HepG2 (cell line): Measurements from ENCODE around the gene CCDC126. TPM values are rescaled to one million over a fixed set of nuclear protein-coding genes. Genes with fewer than 3 reads are reported as not detected.

Source experiments
- ATAC-seq: fragments of 200-7000 bp; cut with Tn5 transposase; 3 replicates; pipeline ENCODE4 v1.9.1; 2020; ENCODE audit warnings: mild to moderate bottlenecking, moderate library complexity
- BruUV-seq: library from RNA; stranded (reverse); fragments of 400-500 nt; replicated peaks from 2 replicates; lab custom pipeline; 2021; lab: Mats Ljungman, UMichigan
- CTCF ChIA-PET: fragments of 300-600 bp; formaldehyde crosslinking; extraction: SDS; loops from one replicate; lab custom pipeline; 2021; ENCODE audit warnings: low total read pairs, inconsistent platforms, low intra/inter-chr PET ratio; lab: Yijun Ruan, JAX
- POLR2A ChIA-PET: fragments of 350-600 bp; sonication (Branson Sonifier 250); formaldehyde crosslinking; loops from one replicate; lab custom pipeline; 2020; ENCODE audit warnings: antibody characterized with exemption, inconsistent platforms; lab: Yijun Ruan, JAX
- DNase-seq: peaks from one replicate; pipeline ENCODE4 v3.0.0-alpha.2; 2015; ENCODE audit warnings: low spot score
- FAIRE-seq: peaks from 3 replicates; lab custom pipeline; 2011; peaks lifted over from hg19 to GRCh38; lab: Jason Lieb, UNC
- H2AFZ ChIP-seq: one replicate; pipeline ENCODE4 v1.6.1; 2011; ENCODE audit warnings: low read length, inconsistent platforms
- H3K27ac ChIP-seq: fragments of 300-600 bp; 3 replicates; pipeline ENCODE4 v1.8.0; 2011; ENCODE audit warnings: mixed run types, mild to moderate bottlenecking, mixed read lengths, low read length, inconsistent platforms; ENCODE audit not compliant: insufficient read depth; ENCODE audit errors: extremely low read length
- H3K27me3 ChIP-seq, 2 experiments: fragments of 200-600 bp in 1 of 2; 2 replicates in 1 of 2; 3 replicates in 1 of 2; pipeline versions ENCODE4 v1.6.0 to v1.8.0; 2011; ENCODE audit warnings: low read length in 2 of 2, mild to moderate bottlenecking in 2 of 2, moderate library complexity in 2 of 2, inconsistent platforms in 1 of 2; ENCODE audit not compliant: insufficient read depth in 2 of 2, control insufficient read depth in 1 of 2
- H3K36me3 ChIP-seq, 2 experiments: fragments of 200-600 bp in 1 of 2; replicated peaks in 1 of 2; 2 replicates in 1 of 2; 3 replicates in 1 of 2; pipeline versions ENCODE4 v1.5.1 to v1.8.0; 2011; ENCODE audit warnings: low read length in 2 of 2, inconsistent platforms in 1 of 2; ENCODE audit not compliant: insufficient read depth in 2 of 2, control insufficient read depth in 1 of 2
- H3K4me1 ChIP-seq: 2 replicates; pipeline ENCODE4 v1.5.1; 2012; ENCODE audit warnings: low read length, inconsistent platforms; ENCODE audit not compliant: insufficient read depth
- H3K4me2 ChIP-seq: 2 replicates; pipeline ENCODE4 v1.6.0; 2011; ENCODE audit warnings: low read depth, low read length, inconsistent platforms
- H3K4me3 ChIP-seq, 3 experiments: fragments of 200-600 bp in 1 of 3; sonication (generic), shearing (Covaris generic) in 1 of 3; replicated peaks in 1 of 3; 2 replicates each; pipeline ENCODE4 v1.5.1; 2011 to 2016; ENCODE audit warnings: low read length in 3 of 3, inconsistent platforms in 2 of 3, low read depth in 2 of 3, mild to moderate bottlenecking in 2 of 3, control low read depth in 1 of 3, mixed read lengths in 1 of 3; ENCODE audit not compliant: insufficient read depth in 1 of 3
- H3K79me2 ChIP-seq: one replicate; pipeline ENCODE4 v1.6.1; 2011; ENCODE audit warnings: low read length, inconsistent platforms; ENCODE audit not compliant: insufficient read depth
- H3K9ac ChIP-seq: 2 replicates; pipeline ENCODE4 v1.6.0; 2011; ENCODE audit warnings: mild to moderate bottlenecking, low read depth, low read length, inconsistent platforms; ENCODE audit not compliant: insufficient read depth
- H3K9me3 ChIP-seq: 2 replicates; pipeline ENCODE4 v1.5.1; 2012; ENCODE audit warnings: mild to moderate bottlenecking, low read length
- H4K20me1 ChIP-seq: 2 replicates; pipeline ENCODE4 v1.6.0; 2011; ENCODE audit warnings: inconsistent platforms, mild to moderate bottlenecking, low read length, moderate library complexity; ENCODE audit not compliant: insufficient read depth
- GPN1 ChIP-seq: sonication (generic); formaldehyde crosslinking; IDR thresholded peaks from 2 replicates; pipeline ENCODE4 v1.5.1; 2020; ENCODE audit warnings: missing genetic modification reagents, borderline replicate concordance
- SRF ChIP-seq: IDR thresholded peaks from 2 replicates; pipeline ENCODE4 v1.6.1; 2011; ENCODE audit warnings: mild to moderate bottlenecking, low read depth, low read length, moderate library complexity
- ZNF263 ChIP-seq: sonication (generic); formaldehyde crosslinking; IDR thresholded peaks from 2 replicates; pipeline ENCODE4 v1.4.0; 2020; ENCODE audit warnings: missing genetic modification reagents
- ZNF737 ChIP-seq: sonication (generic); formaldehyde crosslinking; IDR thresholded peaks from 2 replicates; pipeline ENCODE4 v1.5.0; 2020; ENCODE audit warnings: missing genetic modification reagents, mild to moderate bottlenecking, borderline replicate concordance
- WGBS: methylation state at CpG from one replicate; pipeline ENCODE4 v1.1.6; 2017; ENCODE audit warnings: low lambda C conversion rate; 5-methylcytosine and 5-hydroxymethylcytosine counted together
- in situ Hi-C: cut with HindIII; loops from 2 replicates; pipeline ENCODE4 v1.10.0; 2017; ENCODE audit warnings: low pct_unique_long_range_greater_than_20kb; ENCODE audit not compliant: extremely low pct_ligation_motif_present
- intact Hi-C: fragments of 100-400 bp; cut with micrococcal nuclease; formaldehyde crosslinking; loops from one replicate; pipeline ENCODE4 v1.10.0; 2022; ENCODE audit not compliant: unreplicated experiment
- polyA plus RNA-seq, 8 experiments: library from polyadenylated mRNA; depleted of rRNA in 3 of 8; stranded (reverse) in 7 of 8; unstranded in 1 of 8; fragments of >200 nt; fragmentation: Illumina TruSeq in 4 of 8; extraction: Trizol in 4 of 8; gene quantifications; 2 replicates each; pipeline versions ENCODE4 v1.2.1 to v1.2.3, GENCODE V29; 2011 to 2016; ENCODE audit warnings: low read depth in 4 of 8, missing spikeins in 1 of 8, mixed read lengths in 1 of 8; ENCODE audit not compliant: insufficient read depth in 1 of 8
- total RNA-seq, 5 experiments: library from RNA; depleted of rRNA; stranded (reverse); fragments of >200 nt; fragmentation: Illumina TruSeq; extraction: Trizol; gene quantifications; 2 replicates each; pipeline ENCODE4 v1.2.3, GENCODE V29; 2016; ENCODE audit warnings: low read depth in 1 of 5
- TF ChIP-seq, protein P1 (sequence below), 2 experiments: IDR thresholded peaks; 2 replicates each; pipeline ENCODE4 v1.6.1; 2011 to 2012; ENCODE audit warnings: low read length in 2 of 2, borderline replicate concordance in 1 of 2, low read depth in 1 of 2, mild to moderate bottlenecking in 1 of 2, moderate library complexity in 1 of 2
- TF ChIP-seq, protein P2 (sequence below): sonication (generic); formaldehyde crosslinking; IDR thresholded peaks from 2 replicates; pipeline ENCODE4 v1.8.1; 2023; ENCODE audit warnings: mild to moderate bottlenecking, moderate library complexity, missing genetic modification reagents
- TF ChIP-seq, protein P3 (sequence below): sonication (generic); formaldehyde crosslinking; IDR thresholded peaks from 2 replicates; pipeline ENCODE4 v1.8.1; 2023; ENCODE audit warnings: mild to moderate bottlenecking, missing genetic modification reagents, borderline replicate concordance
- TF ChIP-seq, protein P4 (sequence below): sonication (generic); formaldehyde crosslinking; IDR thresholded peaks from 2 replicates; pipeline ENCODE4 v1.5.0; 2020; ENCODE audit warnings: mild to moderate bottlenecking, missing genetic modification reagents, moderate library complexity

CCDC126 gene
- total and polyA plus RNA-seq, 2 of the 13 experiments (the other 11 are each of a cell fraction or from before 2014, with no cell fraction given), result 3.5 to 9.3 TPM

GRCh38 chr7:23661385-23661784 is 64.2 kb downstream of the CCDC126 start (continued):
- TF ChIP-seq, protein P1, sequence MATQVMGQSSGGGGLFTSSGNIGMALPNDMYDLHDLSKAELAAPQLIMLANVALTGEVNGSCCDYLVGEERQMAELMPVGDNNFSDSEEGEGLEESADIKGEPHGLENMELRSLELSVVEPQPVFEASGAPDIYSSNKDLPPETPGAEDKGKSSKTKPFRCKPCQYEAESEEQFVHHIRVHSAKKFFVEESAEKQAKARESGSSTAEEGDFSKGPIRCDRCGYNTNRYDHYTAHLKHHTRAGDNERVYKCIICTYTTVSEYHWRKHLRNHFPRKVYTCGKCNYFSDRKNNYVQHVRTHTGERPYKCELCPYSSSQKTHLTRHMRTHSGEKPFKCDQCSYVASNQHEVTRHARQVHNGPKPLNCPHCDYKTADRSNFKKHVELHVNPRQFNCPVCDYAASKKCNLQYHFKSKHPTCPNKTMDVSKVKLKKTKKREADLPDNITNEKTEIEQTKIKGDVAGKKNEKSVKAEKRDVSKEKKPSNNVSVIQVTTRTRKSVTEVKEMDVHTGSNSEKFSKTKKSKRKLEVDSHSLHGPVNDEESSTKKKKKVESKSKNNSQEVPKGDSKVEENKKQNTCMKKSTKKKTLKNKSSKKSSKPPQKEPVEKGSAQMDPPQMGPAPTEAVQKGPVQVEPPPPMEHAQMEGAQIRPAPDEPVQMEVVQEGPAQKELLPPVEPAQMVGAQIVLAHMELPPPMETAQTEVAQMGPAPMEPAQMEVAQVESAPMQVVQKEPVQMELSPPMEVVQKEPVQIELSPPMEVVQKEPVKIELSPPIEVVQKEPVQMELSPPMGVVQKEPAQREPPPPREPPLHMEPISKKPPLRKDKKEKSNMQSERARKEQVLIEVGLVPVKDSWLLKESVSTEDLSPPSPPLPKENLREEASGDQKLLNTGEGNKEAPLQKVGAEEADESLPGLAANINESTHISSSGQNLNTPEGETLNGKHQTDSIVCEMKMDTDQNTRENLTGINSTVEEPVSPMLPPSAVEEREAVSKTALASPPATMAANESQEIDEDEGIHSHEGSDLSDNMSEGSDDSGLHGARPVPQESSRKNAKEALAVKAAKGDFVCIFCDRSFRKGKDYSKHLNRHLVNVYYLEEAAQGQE (IDR thresholded peaks at IDR 0.05; ENCODE audit: borderline replicate concordance in 1 of 2, low read depth in 1 of 2, low read length in 2 of 2), result no peak
- TF ChIP-seq, protein P2, sequence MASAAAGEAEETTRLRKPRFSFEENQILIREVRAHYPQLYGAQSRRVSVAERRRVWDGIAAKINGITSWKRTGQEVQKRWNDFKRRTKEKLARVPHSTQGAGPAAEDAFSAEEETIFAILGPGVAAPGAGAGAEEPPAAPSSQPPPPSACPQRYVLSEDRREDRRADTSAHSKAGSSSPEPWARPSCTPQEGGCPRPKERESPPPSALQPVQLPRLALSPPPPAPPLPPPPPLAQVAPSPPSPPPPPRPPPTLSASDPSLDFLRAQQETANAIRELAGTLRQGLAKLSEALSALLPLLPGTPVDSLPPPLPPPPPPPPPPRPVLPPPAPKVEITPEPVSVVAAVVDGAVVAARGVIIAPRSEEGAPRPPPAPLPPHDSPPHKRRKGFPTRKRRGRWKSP (CRISPR knock-in tag), result no peak
- TF ChIP-seq GPN1 (CRISPR knock-in tag) (no peak), SRF (no peak)
- TF ChIP-seq, protein P3, sequence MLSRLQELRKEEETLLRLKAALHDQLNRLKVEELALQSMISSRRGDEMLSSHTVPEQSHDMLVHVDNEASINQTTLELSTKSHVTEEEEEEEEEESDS (CRISPR knock-in tag), result no peak

GRCh38 chr7:23662124-23662983 is 65.2 kb downstream of the CCDC126 start:
- no peak for DNase-seq
- H3K4me3 ChIP-seq, result no peak overlapping the region
- no peaks in the 10 kb centered on the region for H3K4me1 ChIP-seq
- TF ChIP-seq, protein P4, sequence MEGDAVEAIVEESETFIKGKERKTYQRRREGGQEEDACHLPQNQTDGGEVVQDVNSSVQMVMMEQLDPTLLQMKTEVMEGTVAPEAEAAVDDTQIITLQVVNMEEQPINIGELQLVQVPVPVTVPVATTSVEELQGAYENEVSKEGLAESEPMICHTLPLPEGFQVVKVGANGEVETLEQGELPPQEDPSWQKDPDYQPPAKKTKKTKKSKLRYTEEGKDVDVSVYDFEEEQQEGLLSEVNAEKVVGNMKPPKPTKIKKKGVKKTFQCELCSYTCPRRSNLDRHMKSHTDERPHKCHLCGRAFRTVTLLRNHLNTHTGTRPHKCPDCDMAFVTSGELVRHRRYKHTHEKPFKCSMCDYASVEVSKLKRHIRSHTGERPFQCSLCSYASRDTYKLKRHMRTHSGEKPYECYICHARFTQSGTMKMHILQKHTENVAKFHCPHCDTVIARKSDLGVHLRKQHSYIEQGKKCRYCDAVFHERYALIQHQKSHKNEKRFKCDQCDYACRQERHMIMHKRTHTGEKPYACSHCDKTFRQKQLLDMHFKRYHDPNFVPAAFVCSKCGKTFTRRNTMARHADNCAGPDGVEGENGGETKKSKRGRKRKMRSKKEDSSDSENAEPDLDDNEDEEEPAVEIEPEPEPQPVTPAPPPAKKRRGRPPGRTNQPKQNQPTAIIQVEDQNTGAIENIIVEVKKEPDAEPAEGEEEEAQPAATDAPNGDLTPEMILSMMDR (CRISPR knock-in tag), result peak; percentile 17; the same call in 1 of the 2 replicates
- peak; percentile 49; the same call in 1 of the 2 replicates for TF ChIP-seq ZNF263 (CRISPR knock-in tag)
- no peak for TF ChIP-seq ZNF737 (CRISPR knock-in tag)
- TF ChIP-seq, all 625 proteins: peak for 2
- POLR2A ChIA-PET, result no interaction called here
- Histone ChIP-seq H3K4me2 (no peak overlapping the region), H3K9me3 (no peaks in the 10 kb centered on the region; the same call in 1 of the 2 replicates), H2AFZ (no peak overlapping the region), H3K36me3 (no peaks in the 10 kb centered on the region), H3K9ac (no peak overlapping the region), H3K79me2 (no peaks in the 10 kb centered on the region), H3K27me3 (no peaks in the 10 kb centered on the region), H4K20me1 (no peaks in the 10 kb centered on the region), H3K27ac (no peak overlapping the region)
- intact Hi-C loops (no loop called here), in situ Hi-C loops (no loop called here)
- BruUV-seq, result no TSS peak
- WGBS, result under 1% methylated on average over 4 of the region's 8 CpGs
- CTCF ChIA-PET, result no interaction called here
- ATAC-seq (no peak), FAIRE-seq (no peak)
